ENCODE results near the gene HK3. TPM values are rescaled to one million over a fixed set of nuclear protein-coding genes. Genes with fewer than 3 reads are reported as not detected.

The HK3 gene
- polyA plus RNA-seq, 4 donors = 0.69 to 1.0 (median 0.84) TPM

Other genes with a start within 250 kb of the HK3 start
- under 1 TPM; 0.10 to 0.23 (median 0.11) TPM for gene UNC5A, start 88.8 kb downstream of the HK3 start, polyA plus RNA-seq (ENCODE audit: insufficient read length in 4 of 4)
- 10 to 100 TPM; 37.7 to 47.0 (median 44.7) TPM for gene UIMC1, start 107.4 kb upstream of the HK3 start, polyA plus RNA-seq (ENCODE audit: insufficient read length in 4 of 4)
- 10 to 100 TPM; 22.3 to 27.9 (median 25.1) TPM for gene ZNF346, start 123.3 kb upstream of the HK3 start, polyA plus RNA-seq (ENCODE audit: insufficient read length in 4 of 4)
- 10 to 100 TPM in 3 of 4 donors, 1 to 10 TPM in 1; 2.5 to 84.1 (median 57.3) TPM for gene FGFR4, start 187.6 kb upstream of the HK3 start, polyA plus RNA-seq (ENCODE audit: insufficient read length in 4 of 4)
- gene NSD1, start 234.4 kb upstream of the HK3 start, polyA plus RNA-seq (ENCODE audit: insufficient read length in 4 of 4) = 10 to 100 TPM; 48.3 to 66.0 (median 59.3) TPM

Data from left renal pelvis (tissue), 4 donors.